RWPE1 (cell line): ENCODE measurements around the gene PCLAF.
"Not testable (repeated sequence)": the region's sequence is repeated elsewhere in the genome, so short reads cannot be mapped to it uniquely, and the experiment has no call there.

Experiments used
- CTCF ChIA-PET: fragments of 350-600 bp; sonication (Branson Sonifier 250); formaldehyde crosslinking; extraction: SDS; loops from one replicate; lab custom pipeline; 2021; lab: Yijun Ruan, JAX
- POLR2A ChIA-PET: fragments of 400-600 bp; formaldehyde crosslinking; extraction: SDS; loops from one replicate; lab custom pipeline; 2020; ENCODE audit warnings: antibody characterized with exemption; ENCODE audit not compliant: low non-redundant PET; lab: Yijun Ruan, JAX
- DNase-seq: peaks from one replicate; pipeline ENCODE4 v3.0.0; 2012; ENCODE audit warnings: low spot score
- H3K27ac ChIP-seq: fragments of 450-650 bp; 2 replicates; pipeline ENCODE4 v1.5.1; 2017
- CTCF ChIP-seq: fragments of 450-650 bp; conservative IDR thresholded peaks from 2 replicates; pipeline ENCODE4 v1.5.1; 2017; ENCODE audit warnings: low read depth, mild to moderate bottlenecking

Gene PCLAF

GRCh38 chr15:64423970-64424369 is 42.7 kb upstream of the PCLAF start:
- H3K27ac ChIP-seq, result no peak overlapping the region
- ChIA-PET CTCF (interaction anchor here (0.7 kb wide), 2 partner anchors 107 to 514 kb away, joined by 3 read pairs; no protein-coding TSS in a partner anchor), POLR2A (no interaction called here)
- DNase-seq, result no peak
- no peak for TF ChIP-seq CTCF

GRCh38 chr15:64422697-64423096 is 41.5 kb upstream of the PCLAF start:
- H3K27ac ChIP-seq, result no peak overlapping the region
- no peak for DNase-seq
- no peak for TF ChIP-seq CTCF
- ChIA-PET CTCF (no interaction called here), POLR2A (no interaction called here)

DNA sequence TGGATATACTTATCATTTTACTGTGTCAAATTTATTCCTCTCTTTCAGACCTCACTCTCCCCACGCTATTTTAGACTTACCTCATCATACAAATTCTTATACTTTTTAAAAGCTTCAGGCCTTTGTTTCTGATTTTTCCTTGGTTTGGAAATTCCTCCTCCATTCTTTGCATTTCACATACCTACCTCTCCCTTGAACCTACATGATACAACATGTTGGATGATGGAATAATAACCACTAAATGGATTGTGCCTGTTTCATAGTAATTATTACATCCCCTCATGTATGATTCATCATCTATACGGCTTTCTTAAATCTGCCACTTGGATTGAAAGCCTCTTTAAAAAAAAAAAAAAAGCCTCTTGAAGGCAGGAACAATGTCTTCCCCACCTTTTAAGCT is 31.0 kb upstream of the PCLAF start:
- no peak for TF ChIP-seq CTCF
- ChIA-PET CTCF (interaction anchor here (0.6 to 1.0 kb wide), 4 partner anchors 13 to 398 kb away, joined by 3 to 4 read pairs (median 4); no protein-coding TSS in a partner anchor), POLR2A (no interaction called here)
- DNase-seq, result peak; percentile 95
- H3K27ac ChIP-seq, result peak overlapping the region; percentile 92

DNA sequence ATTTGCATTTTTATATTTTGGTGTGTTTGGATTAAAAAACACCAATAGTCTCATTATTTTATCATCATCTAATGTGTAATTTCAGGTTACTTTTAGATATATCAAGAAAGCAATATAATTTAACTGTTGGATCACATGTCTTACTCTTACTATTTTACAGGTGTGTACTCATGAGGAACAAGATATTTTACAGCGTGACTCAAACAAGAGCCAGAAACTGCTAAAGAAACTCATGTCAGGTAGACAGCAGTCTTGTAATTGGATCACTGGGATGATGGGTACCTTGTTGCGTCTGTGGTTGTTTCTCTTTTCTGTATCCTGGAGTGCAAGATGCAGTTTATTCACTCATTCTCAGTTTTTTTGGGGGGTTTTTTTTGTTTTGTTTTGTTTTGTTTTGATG is 19.3 kb upstream of the PCLAF start:
- ChIA-PET CTCF (no interaction called here), POLR2A (no interaction called here)
- no peak for TF ChIP-seq CTCF
- H3K27ac ChIP-seq, result no peak overlapping the region; the same call in 1 of the 2 replicates
- DNase-seq, result no peak

GRCh38 chr15:64398575-64398974 is 17.3 kb upstream of the PCLAF start:
- CTCF ChIA-PET, result interaction anchor here (0.6 to 1.0 kb wide), 3 partner anchors 14 to 462 kb away, joined by 3 to 4 read pairs (median 3); no protein-coding TSS in a partner anchor
- no peak for TF ChIP-seq CTCF
- no peak for DNase-seq
- H3K27ac ChIP-seq, result no peak overlapping the region
- POLR2A ChIA-PET, result no interaction called here

DNA sequence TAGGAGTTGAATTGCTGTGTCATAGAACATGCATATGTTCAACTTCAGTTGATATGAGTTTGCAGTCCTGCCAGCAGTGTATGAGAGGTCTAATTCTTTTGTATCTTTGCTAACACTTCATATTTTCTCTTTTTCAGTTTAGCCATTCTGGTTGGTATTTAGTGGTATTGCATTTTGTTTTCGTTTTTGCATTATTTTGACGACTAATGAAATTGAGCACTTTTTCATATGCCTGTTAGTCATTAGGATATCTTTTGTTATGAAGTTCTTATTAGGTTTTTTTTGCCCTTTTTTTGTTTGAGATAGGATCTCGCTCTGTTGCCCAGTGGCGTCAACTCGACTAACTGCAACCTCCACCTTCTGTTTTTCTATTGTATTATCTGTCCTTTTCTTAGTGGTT is 15.5 kb upstream of the PCLAF start:
- CTCF ChIA-PET, result no interaction called here
- no peak for TF ChIP-seq CTCF
- DNase-seq, result no peak
- no peak overlapping the region for H3K27ac ChIP-seq
- POLR2A ChIA-PET, result no interaction called here

DNA sequence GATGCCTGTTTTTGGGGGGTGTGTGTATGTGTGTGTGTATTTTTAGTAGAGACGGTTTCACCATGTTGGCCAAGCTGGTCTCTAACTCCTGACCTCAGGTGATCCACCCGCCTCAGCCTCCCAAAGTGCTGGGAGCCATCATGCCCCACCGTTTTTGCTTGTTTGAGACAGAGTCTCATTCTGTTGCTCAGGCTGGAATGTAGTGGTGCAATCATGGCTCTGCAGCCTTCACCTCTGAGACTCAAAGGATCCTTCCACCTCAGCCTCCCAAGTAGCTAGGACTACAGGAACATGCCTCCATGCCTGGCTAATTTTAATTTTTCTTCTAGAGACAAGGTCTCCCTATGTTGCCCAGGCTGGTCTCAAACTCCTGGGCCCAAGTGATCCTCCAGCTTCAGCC is 11.2 kb upstream of the PCLAF start:
- DNase-seq, POLR2A ChIA-PET, H3K27ac ChIP-seq: not testable (repeated sequence)
- CTCF ChIA-PET, result interaction anchor here (0.8 kb wide), 1 partner anchor 712 kb away, joined by 3 read pairs; no protein-coding TSS in a partner anchor
